HG03521 (cell line): ENCODE data around the gene TRIP12.
"Not testable (repeated sequence)": the region's sequence is repeated elsewhere in the genome, so short reads cannot be mapped to it uniquely, and the experiment has no call there.

Source experiments
- ATAC-seq: cut with Tn5 transposase; IDR thresholded peaks from one replicate; pipeline ENCODE4 v1.9.1; 2021; ENCODE audit warnings: mild to moderate bottlenecking, moderate library complexity; ENCODE audit not compliant: unreplicated experiment

The TRIP12 gene

DNA sequence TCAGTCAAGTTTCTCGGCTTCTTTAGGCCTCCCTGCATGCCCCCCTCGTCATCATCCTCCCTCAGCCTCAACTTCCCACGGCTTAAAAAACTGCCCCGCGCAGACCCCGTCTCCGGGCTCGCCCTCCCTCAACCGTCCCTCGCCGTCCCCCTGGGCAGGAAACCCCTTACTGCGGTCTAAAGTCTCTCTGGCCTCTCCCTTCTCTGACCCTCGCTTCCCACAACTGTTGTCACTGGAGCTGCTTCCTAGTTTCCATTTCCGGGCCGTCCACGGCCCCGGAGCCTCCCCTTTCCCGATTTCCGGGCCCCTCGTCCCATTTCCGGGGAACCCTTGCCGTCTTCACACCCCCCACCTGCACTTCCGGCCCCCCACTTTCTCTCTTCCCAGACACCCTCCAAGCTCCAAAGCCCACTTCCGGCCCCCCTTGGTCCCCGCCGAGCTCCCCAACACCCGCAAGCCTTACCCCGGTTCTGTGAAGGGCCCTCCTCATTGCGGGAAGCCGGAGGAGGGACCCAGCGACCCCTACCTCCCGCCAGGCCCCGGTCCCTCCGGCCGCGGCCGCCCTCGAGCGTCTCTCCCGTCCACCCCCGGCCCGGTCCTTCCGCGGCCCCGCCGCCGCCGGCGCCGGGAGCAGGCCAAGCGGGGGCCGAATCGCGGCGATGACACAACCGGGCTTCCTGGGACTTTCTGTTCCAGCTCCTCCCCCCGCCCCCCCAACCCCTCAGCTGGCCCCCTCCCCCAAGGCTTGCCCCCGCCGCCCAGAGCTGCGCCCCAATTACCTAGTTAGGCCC, 513 bp downstream of the TRIP12 start:
- peak; percentile 19 for ATAC-seq

DNA sequence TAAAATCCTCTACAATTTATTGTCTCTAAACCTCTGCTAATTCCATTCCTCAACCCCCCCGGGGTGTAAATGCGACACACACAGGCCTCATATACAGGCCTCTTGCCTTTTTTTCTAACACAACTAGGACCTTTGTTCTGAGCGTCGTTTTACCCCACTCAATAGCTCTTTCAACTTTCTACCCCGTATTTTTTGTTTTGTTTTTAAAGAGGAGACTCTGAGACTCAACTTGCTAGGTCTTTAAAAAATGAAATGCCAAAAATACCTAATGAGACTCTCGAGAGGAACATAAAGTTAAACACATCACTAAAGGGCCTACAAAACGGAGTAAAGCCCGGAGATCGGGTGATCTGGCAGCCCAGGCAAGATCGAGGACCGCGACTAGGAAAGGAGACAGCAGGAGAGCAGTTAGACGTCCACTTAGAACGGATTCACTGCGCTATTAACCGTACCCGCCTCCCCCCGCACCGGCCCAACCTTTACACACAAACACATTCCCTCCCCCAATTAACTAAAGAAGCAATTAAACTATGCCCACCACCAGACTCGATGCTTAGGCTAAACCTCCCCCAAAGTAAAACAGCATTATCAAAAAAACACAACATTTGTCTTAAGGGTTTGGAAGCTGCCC, 1.7 kb downstream of the TRIP12 start:
- no peak for ATAC-seq

DNA sequence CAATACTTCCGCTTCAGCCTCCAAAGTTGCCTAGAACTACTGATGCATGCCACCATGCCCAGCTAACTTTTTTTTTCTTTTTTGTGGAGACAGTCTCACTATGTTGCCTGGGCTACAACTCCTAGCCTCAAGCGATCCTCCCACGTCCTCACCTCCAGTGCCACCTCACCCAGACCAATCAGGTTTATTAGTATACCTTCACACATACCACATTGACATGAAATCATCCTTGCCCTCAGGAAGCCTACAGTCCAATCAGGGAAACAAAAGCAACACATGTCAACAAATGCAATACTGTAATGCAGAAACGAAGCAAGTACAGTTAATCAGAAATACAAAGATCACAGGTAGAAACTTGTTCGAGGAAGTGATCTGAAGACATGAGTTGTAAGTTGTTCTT, 4.0 kb downstream of the TRIP12 start:
- no peak for ATAC-seq

DNA sequence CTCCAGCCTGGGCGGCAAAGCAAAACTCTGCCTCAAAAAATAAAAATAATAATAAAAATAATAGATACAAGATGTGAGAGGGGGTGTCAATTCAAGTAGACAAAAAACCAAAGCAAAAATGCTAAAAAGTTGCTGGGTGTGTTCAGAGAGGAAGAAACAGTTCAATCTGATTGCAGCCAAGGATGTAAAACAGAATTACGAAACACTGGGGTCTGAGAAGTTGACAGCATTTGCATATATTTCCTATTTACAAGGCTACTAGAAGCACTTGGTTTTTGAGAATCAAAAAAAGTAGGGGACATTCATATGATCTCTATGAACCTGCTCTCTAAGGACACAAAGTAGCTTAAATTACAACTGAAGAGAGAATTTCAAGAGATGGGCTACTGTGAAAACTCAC, 7.6 kb downstream of the TRIP12 start:
- ATAC-seq = no peak

DNA sequence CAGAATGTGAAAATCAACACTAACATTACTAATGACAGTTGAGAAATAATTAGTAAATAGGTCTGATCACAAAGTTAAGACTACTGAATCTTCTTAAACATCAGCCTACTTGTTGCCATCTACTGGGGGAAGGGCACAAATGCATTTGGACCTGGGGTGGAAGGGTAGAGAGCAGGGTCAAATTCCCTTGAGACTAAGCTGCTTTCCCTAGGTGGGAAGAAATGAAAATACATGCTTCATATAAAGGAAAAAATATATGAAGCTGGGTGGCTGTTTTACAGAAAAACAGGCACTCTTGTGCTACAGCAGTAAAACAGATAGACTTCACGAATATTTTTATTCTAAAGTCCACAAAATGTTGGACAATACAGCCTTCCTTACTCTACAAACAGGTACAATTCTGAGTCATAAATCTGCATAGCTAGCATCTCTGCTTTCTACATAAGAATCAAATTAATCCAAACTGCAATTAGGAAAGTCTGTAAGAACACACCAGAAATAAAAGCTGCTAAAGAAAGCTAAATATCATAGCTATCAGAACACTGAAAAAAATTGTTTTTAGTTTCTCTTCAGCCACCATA, 10.9 kb downstream of the TRIP12 start:
- no peak for ATAC-seq

DNA sequence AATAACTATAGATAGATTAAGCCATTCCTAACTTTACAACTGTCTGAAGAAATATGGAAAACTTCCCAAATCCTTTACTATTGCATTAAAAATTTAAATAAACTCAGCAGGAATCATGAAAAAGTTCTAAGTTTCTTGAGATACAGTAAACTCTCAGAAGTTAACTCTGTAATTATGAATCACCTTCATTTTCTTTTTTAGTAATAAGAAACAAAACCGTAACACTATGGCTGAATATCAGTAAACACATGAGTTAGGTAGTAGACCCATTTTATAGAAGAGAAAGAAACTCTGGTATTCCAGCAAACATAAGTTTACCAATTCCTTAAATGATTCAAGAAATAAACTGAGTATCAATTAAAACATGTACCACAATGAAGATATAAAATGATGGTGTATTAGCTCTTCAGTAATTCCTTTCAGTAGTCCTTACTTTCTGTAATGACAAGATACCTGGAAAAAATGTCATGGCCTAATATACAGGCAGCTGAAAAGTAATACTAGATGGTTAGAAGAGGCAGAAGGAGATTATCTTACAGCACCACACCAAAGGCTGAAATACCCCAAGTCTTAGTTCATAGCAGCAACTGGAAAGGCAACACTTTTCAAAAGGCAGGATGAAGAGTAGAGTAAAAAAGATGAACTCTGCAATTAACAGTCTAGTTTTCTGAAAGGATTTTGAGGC, 11.5 kb downstream of the TRIP12 start:
- ATAC-seq = no peak

DNA sequence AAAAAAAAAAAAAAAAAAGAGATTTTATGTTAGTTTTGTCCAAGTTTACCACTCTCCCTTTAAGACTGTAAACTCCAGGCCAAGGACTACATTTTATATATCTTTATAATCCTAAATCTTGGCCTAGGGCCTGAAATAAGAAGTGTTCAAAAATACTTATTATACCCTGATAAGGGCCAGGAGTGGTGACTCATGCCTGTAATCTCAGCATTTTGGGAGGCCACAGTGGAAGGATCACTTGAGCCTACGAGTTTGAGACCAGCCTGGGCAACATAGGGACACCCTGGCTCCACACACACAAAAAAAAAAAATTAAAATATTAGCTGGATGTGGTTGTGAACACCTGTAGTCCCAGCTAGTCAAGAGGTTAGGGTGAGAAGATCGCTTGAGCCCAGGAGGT, 12.7 kb downstream of the TRIP12 start:
- ATAC-seq = no peak

DNA sequence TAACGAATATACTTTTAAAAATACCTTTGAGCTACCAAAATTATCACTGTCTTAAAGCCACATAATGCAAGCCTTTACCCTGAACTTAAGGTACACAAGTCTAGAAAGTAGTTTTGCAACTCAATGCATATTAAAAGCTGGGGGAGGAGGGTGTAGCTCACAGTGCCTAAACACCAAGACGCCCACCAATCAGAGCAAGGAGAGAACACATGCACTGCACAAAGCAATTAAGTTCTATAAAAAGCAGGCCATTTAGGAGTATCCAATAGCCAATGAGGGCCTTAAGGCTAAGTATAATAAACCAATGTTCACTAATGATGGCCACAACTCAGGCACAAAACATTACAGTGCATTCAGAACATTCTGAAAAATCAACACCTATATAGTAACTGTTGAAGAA, 16.2 kb downstream of the TRIP12 start:
- no peak for ATAC-seq

DNA sequence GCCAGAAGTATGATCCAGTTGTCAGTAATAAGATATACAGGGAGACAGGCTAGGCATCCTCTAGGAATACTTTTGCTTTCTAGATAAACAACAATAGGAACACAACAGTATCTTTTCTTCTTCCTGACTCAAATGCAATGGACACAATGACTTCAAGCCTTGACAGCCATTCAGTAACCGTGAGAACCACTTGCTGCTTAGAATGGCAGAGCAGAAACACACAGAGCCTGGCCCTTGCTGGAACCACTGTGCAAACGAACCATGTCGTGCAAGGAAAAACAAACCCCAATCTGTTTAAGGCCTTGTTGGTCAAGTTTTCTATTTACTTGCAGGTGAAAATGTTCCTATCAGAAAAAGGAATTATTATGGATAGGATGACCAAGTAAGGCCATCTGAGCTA, 18.8 kb downstream of the TRIP12 start:
- no peak for ATAC-seq

DNA sequence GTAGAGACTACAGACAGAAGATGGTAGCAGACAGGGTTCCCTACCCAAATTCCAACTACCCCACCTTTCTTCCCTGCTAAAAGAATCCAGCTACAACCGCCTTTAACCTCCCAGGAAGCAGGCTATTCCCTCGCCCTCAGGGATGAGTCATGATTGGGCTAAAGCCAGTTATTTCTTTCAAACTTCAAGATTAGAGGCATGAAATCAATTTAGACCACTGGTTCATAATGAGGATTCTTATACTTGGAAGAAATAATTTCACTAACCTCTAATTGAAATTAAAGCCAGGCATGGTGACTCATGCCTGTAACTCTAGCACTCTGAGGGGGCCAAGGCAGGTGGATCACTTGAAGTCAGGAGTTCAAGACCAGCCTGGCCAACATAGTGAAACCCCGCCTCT, 20.0 kb downstream of the TRIP12 start:
- no peak for ATAC-seq

DNA sequence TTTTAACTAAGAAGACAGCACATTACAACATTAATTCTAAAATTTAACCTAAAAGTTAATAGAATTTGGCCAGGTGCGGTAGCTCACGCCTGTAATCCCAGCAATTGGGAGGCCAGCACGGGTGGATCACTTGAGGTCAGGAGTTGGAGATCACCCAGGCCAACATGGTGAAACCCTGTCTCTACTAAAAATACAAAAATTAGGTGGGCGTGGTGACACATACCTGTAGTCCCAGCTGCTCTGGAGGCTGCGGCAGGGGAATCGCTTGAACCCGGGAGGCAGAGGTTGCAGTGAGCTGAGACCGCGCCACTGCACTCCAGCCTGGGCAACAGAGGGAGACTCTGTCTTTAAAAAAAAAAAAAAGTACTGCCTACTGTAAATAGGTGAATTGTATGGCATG, 21.3 kb downstream of the TRIP12 start:
- ATAC-seq = not testable (repeated sequence)

DNA sequence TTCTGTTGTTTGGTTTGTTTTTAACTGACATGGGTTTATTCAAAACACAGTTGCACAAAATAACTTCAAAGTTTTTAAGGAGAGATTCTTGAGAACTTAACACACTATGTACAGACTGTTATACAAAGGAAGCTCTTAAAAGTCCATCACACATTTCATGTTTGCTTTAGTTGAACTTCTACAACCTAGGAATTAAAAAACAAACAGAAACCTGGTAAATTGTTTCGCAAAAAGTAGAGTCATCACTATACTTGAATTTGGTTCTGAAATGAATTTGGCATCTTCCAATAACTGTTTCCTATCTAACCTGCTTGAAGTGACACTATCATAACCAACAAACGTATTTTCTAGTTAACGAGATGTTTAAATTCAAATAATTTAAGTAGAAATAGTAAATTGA, 21.8 kb downstream of the TRIP12 start:
- no peak for ATAC-seq

DNA sequence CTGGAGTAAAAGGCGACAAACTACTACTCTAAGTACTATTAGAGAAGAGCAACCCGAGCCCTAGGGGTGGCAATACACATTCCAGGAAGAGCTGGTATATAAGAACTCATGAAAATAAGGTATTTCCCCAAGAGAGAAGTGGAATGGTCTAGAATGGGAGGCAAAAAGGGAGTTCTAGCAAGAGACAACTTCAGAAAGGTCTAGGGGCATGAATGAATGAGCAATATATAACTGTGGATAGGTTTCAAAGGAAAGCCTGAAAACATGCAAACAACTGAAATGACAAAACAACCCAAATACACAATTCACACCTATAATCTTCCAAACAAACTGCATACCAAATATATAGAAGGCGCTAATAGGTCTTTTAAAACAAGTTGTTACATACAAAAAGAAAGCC, 22.2 kb downstream of the TRIP12 start:
- ATAC-seq = no peak

DNA sequence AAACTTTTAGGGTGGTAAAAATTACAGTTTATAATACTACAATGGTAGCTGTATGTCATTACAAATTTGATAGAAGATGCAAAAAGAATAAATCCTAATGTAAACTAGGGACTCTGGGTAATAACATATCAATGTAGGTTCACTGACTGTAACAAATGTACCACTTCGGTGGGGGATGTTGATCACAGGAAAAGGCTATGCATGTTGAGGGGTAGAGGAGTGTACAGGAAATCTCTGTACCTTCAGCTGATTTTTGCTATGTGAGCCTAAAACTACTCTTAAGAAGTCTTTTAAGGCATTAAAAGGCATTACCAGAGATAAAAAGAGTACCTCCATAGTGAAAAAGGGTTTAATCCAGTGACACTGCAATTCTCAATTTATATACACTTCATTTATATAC, 25.0 kb downstream of the TRIP12 start:
- ATAC-seq = no peak

DNA sequence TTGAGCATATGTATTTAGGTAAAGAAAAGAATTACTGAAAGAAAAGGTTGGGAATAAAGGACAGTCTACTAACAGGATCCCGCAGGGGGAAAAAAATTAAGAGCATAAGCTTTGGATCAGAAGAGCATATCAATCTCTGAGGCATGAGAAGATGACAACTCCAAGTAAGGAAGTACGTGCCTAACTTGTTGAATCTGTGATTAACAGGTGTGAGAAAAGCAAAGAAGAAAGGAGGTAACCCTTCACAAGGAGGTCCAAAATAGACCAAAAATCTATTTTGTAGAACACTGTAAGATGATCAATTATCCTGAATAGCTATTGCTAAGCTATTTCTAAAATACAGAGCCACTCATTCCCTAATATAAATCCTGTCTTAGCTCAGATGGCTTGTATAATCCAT, 32.8 kb downstream of the TRIP12 start:
- no peak for ATAC-seq

DNA sequence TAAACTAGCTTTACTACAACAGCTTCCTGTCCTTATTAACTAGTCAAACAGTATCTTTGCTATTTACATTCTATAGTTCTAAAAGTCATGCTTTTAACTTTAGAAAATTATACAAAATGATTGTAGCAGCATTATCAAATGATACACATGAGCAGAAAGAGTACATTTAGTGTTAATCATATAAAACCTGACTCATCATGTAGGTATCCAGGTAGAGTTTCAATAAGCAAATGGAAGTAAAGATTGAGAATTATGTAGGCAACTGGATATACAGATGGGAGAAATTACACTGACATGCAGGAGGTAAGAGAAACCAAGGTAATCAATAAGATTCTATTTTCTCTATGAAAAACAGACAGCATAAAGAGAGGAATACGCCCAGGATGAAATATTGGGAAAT, 33.8 kb downstream of the TRIP12 start:
- no peak for ATAC-seq

DNA sequence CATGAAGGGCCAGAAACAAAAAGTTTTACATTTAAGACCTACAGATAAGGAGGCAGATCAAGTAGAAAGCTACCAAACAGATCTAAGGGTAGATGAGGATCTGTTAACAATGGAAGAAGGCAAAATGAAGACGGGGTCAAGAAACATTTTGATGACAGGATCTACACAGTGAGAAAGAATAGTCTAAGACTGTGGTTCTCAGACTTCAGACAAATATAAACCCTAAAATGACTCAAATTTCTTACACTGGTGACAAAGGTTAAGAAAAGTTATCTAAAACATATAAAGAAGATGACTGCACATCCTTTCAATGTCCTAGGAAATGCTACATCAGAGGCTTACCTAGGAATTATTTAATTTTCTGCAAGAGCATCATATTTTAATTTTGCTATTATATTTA, 34.4 kb downstream of the TRIP12 start:
- ATAC-seq = no peak

DNA sequence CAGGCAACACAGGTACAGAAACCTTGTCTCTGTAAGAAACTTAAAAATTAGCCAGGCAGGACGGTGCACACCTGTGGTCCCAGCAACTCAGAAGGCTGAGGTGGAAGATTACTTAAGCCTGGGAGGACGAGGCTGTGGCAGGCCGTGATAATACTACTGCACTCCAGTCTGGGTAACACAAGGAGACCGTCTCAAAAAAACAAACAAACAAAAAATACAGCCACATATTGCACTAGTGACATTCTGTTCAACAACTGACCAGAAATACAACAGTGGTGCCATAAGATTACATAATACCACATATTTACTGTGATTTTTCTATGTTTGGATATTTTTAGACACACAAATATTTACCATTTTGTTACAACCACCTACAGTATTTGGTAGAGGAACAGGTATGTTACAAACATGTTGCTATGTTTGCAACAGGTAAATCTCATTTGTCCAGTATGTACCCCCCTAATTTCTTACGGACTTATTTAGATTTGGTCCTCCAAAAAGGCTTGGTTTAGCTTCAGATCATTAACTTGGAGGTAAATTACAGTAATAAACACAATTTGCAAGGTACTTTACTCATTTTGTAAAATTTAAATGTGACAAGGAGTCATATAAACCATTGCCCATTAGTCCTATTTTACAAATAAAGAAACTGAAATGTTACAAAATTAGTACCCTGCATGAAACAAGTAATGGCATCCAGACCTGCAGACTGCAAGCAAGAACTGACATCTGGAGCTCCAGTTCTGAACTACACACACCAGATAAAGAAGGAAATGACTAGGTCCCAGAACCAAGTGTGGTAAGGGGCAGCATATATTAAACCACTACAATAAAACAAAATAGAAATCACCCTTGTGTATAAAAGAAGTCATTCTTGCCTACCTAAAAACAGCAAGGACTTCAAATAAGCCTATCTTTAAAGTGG, 36.8 kb downstream of the TRIP12 start:
- ATAC-seq = peak; percentile 65

DNA sequence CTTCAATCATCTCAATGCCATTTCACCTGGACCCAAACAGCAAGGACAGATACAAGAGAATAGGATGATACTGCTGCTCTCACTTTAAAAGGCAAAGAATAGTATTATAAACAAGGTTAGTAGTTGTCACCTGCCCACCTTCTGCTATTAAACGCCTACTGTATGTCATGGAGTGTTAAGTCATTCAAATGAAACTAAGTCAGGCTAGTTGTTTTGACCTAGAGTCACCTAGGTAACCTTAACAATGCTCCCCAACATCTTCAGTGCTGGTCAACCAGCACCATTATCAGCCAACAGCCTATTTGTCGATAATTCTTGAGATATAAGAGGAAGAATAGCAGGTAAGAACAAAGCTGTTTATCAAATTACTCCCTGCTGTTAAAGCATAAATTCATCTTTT, 39.2 kb downstream of the TRIP12 start:
- ATAC-seq = no peak

DNA sequence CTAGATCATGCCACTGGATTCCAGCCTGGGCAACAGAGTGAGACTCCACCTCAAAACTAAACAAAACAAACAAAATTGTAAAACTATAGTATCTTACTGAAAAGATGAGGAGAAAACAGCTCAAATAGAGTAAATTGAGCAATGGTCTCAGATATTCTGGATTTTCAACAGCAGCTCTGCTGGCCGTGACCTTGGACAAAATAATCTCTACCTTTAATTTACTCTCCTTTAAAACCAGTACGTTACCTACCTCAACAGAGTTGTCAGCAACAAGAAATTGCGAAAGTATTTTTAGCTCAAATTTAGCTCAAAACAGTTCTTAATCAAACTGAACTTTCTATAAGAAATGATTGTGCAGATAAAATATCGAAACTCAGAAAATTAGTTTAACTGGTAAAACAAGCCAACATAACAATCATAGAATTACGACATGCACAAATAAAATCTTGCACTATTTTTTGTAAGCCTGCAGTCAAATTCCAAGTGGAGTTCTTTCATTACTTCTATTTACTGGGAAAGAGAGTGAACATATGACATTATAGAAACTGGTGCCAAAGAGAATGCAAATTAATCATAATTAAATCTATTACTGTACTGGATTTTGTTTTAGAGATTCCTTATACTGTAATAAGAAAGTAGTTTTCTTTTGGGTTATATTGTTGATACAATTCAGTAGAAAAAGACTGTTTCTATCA, 40.8 kb downstream of the TRIP12 start:
- no peak for ATAC-seq
